ENCODE results near the gene IER2. TPM values are rescaled to one million over a fixed set of nuclear protein-coding genes. Genes with fewer than 3 reads are reported as not detected.

IER2 gene, protein sequence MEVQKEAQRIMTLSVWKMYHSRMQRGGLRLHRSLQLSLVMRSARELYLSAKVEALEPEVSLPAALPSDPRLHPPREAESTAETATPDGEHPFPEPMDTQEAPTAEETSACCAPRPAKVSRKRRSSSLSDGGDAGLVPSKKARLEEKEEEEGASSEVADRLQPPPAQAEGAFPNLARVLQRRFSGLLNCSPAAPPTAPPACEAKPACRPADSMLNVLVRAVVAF
- total RNA-seq = 100 to 1,000 TPM; 143 to 239 TPM
- polyA plus RNA-seq = 100 to 1,000 TPM in 1 of 2 donors, 10 to 100 TPM in 1; 39.7 to 269 TPM
- long read RNA-seq, donor 1, transcript IER2-203 (1 exons, 2,934 nt) = major isoform, 1,591 of 1,591 reads
- long read RNA-seq, donor 1, partial matches to known transcripts = 0 of 1,591 reads
- long read RNA-seq, donor 1, other reads (novel, unspliced or antisense) = 0 of 1,591 reads
- long read RNA-seq, donor 2, transcript IER2-203 (1 exons, 2,934 nt) = major isoform, 161 of 161 reads
- long read RNA-seq, donor 2, partial matches to known transcripts = 0 of 161 reads
- long read RNA-seq, donor 2, other reads (novel, unspliced or antisense) = 0 of 161 reads

- Histone ChIP-seq H3K9me3 (ENCODE audit: control insufficient read depth, low read length) (no peaks in the 10 kb centered on the region), H3K4me1 (ENCODE audit: control insufficient read depth in 1 of 2, insufficient read depth in 2 of 2, low read length in 2 of 2) (no peaks in the 10 kb centered on the region), H3K27me3 (ENCODE audit: control insufficient read depth in 1 of 2, insufficient read depth in 2 of 2, low read length in 1 of 2) (peaks cover 0 to 3% of the 10 kb centered on the region in 2 donors), H3K27ac (ENCODE audit: low read depth in 1 of 2, low read length in 2 of 2) (peak within 1 kb of the TSS; percentile 92 to 93), H3K36me3 (ENCODE audit: control insufficient read depth in 1 of 2, insufficient read depth in 2 of 2, low read length in 1 of 2) (no peaks in the 10 kb centered on the region), H3K4me3 (ENCODE audit: low read length in 2 of 2) (peak within 1 kb of the TSS; percentile 75 to 82)
- DNase-seq = peak; percentile 98 to 99
- ATAC-seq (ENCODE audit: low FRiP score) = peak; percentile 85
- intact Hi-C loops (cut with DNase I) = loop anchor here in 1 of 2 donors (2.0 to 5.0 kb wide), 3 partner anchors 34 to 692 kb away; partner anchors contain the start of genes JUNB and TRMT1
- 0 to 1% methylated on average over 46 to 51 of the region's 51 CpGs for WGBS, 2 donors
Measured at GRCh38 chr19:13150187-13150930, at the start of gene IER2, which contains the start of gene STX10. TSS of gene IER2 (plus strand) at chr19:13150411. CDS start at chr19:13153187, 2,776 bp downstream. TSS of gene STX10 (minus strand) at chr19:13150375. CDS start at chr19:13150173, 202 bp downstream.

GRCh38 chr19:13100841-13101589 is 49.2 kb upstream of the IER2 start:
- no peak overlapping the region for H3K4me3 ChIP-seq (ENCODE audit: low read length in 2 of 2)
- H3K4me1 ChIP-seq (ENCODE audit: control insufficient read depth in 1 of 2, insufficient read depth in 2 of 2, low read length in 2 of 2) = no peaks in the 10 kb centered on the region
- ATAC-seq (ENCODE audit: low FRiP score) = no peak
- H3K9me3 ChIP-seq (ENCODE audit: control insufficient read depth, low read length) = no peaks in the 10 kb centered on the region
- H3K27me3 ChIP-seq (ENCODE audit: control insufficient read depth in 1 of 2, insufficient read depth in 2 of 2, low read length in 1 of 2) = no peaks in the 10 kb centered on the region
- 68 to 69% methylated on average over 14 to 18 of the region's 18 CpGs for WGBS, 2 donors
- no peaks in the 10 kb centered on the region for H3K36me3 ChIP-seq (ENCODE audit: control insufficient read depth in 1 of 2, insufficient read depth in 2 of 2, low read length in 1 of 2)
- intact Hi-C loops (cut with DNase I) = no loop called here
- no peak for DNase-seq
- H3K27ac ChIP-seq (ENCODE audit: low read depth in 1 of 2, low read length in 2 of 2) = no peak overlapping the region

DNA sequence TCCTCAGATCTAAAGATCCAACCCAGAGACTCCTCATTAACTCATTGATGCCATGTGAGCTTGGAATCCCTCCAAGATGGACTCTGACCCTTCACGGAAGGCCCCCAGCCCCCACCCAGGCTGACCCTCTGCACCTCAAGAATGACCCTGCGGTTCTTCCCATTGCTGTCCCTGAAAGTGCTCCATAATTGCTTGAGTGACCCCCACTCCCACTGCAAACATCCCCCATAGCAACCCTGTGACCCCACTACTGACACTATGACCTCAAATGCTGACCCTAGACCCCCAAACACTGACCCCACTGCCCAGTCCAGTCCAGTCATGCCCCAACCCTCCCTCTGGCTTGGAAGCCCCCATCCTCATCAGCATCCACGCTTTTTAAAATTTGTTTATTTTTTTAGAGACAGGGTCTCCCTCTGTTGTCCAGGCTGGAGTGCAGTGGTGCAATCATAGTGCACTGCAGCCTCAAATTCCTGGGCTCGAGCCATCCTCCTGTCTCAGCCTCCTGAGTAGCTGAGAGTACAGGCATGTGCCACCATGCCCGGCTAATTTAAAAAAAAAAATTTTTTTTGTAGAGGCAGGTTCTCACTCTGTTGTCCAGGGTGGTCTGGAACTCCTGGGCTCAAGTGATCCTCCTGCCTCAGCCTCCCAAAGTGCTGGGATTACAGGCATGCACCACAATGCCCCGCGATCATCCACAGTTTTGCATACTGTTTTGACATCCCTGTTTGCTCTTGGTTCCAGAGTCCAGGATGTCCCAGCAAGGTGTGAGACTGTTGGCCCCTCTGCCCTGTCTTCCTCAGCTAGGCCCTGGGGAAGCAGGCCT is 48.4 kb upstream of the IER2 start:
- ATAC-seq (ENCODE audit: low FRiP score) = no peak
- Histone ChIP-seq H3K4me1 (ENCODE audit: control insufficient read depth in 1 of 2, insufficient read depth in 2 of 2, low read length in 2 of 2) (no peaks in the 10 kb centered on the region), H3K27me3 (ENCODE audit: control insufficient read depth in 1 of 2, insufficient read depth in 2 of 2, low read length in 1 of 2) (no peaks in the 10 kb centered on the region), H3K9me3 (ENCODE audit: control insufficient read depth, low read length) (no peaks in the 10 kb centered on the region), H3K36me3 (ENCODE audit: control insufficient read depth in 1 of 2, insufficient read depth in 2 of 2, low read length in 1 of 2) (no peaks in the 10 kb centered on the region), H3K4me3 (ENCODE audit: low read length in 2 of 2) (no peak overlapping the region), H3K27ac (ENCODE audit: low read depth in 1 of 2, low read length in 2 of 2) (no peak overlapping the region)
- intact Hi-C loops (cut with DNase I) = no loop called here
- WGBS, 2 donors = 57 to 61% methylated on average over 7 of the region's 7 CpGs
- DNase-seq = no peak

DNA sequence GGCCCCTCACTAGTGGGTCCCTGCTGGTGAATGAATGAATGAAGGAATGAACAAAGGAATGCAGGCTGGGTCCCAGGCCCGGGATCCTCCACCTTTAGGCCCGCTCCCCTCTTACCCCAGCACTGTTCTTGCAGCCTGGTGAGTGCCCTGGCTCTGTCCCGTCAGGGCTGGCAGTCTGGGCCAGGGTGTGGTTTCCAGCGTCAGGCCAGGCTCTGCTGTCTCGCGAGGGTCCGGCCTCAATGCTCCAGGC is 47.9 kb upstream of the IER2 start:
- H3K27me3 ChIP-seq (ENCODE audit: control insufficient read depth in 1 of 2, insufficient read depth in 2 of 2, low read length in 1 of 2) = no peaks in the 10 kb centered on the region
- H3K36me3 ChIP-seq (ENCODE audit: control insufficient read depth in 1 of 2, insufficient read depth in 2 of 2, low read length in 1 of 2) = no peaks in the 10 kb centered on the region
- WGBS, 2 donors = 1 to 2% methylated on average over 7 of the region's 7 CpGs
- H3K4me3 ChIP-seq (ENCODE audit: low read length in 2 of 2) = peak overlapping the region in 1 of 2 donors; percentile 21
- peak in 1 of 2 donors; percentile 86 for DNase-seq
- no peaks in the 10 kb centered on the region for H3K4me1 ChIP-seq (ENCODE audit: control insufficient read depth in 1 of 2, insufficient read depth in 2 of 2, low read length in 2 of 2)
- no peak for ATAC-seq (ENCODE audit: low FRiP score)
- H3K9me3 ChIP-seq (ENCODE audit: control insufficient read depth, low read length) = no peaks in the 10 kb centered on the region
- H3K27ac ChIP-seq (ENCODE audit: low read depth in 1 of 2, low read length in 2 of 2) = peak overlapping the region in 1 of 2 donors; percentile 49
- intact Hi-C loops (cut with DNase I) = no loop called here

GRCh38 chr19:13102666-13103580 is 47.3 kb upstream of the IER2 start, which contains the start of gene LYL1:
TSS of gene LYL1 (minus strand) at chr19:13102858. CDS start at chr19:13101171, 1,687 bp downstream.
- Histone ChIP-seq H3K27me3 (ENCODE audit: control insufficient read depth in 1 of 2, insufficient read depth in 2 of 2, low read length in 1 of 2) (no peaks in the 10 kb centered on the region), H3K9me3 (ENCODE audit: control insufficient read depth, low read length) (no peaks in the 10 kb centered on the region), H3K27ac (ENCODE audit: low read depth in 1 of 2, low read length in 2 of 2) (peak within 1 kb of the TSS in 1 of 2 donors; percentile 49), H3K4me3 (ENCODE audit: low read length in 2 of 2) (peak within 1 kb of the TSS in 1 of 2 donors; percentile 21), H3K4me1 (ENCODE audit: control insufficient read depth in 1 of 2, insufficient read depth in 2 of 2, low read length in 2 of 2) (no peaks in the 10 kb centered on the region), H3K36me3 (ENCODE audit: control insufficient read depth in 1 of 2, insufficient read depth in 2 of 2, low read length in 1 of 2) (no peaks in the 10 kb centered on the region)
- WGBS, 2 donors = 1 to 2% methylated on average over 40 to 47 of the region's 47 CpGs
- DNase-seq (peak; percentile 89 to 91), ATAC-seq (ENCODE audit: low FRiP score) (peak; percentile 74)
- intact Hi-C loops (cut with DNase I) = no loop called here

DNA sequence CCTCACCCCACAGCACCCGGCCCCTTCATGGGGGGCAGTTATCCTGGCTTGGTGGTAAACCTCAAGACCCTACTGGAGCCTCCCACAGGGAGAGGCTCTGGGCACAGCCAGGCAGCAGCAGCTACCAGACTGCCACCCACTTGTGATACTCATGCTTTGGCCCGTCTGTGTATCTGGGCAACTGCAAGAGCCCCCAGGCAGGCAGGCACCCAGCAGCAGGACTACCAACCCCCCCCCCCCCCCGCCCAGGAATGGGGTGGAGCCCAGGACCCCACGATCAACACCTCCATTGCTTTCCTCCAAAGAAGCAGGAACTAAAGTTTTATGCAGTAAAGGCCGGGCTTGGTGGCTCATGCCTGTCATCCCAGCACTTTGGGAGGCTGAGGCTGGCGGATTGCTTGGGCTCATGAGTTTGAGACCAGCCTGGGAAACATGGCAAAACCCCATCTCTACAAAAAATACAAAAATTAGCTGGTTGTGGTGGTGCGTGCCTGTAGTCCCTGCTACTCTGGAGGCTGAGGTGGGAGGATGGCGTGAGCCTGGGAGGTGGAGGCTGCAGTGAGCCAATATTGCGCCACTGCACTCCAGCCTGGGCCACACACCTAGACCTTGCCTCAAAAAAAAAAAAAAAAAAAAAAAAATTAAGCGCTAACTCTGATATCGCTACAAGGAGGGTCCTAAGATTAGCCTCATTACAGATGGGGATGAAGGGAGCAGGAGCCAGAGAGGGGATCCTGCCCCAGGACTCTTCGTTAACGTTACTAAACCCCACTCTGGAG is 46.4 kb upstream of the IER2 start:
- intact Hi-C loops (cut with DNase I) = no loop called here
- WGBS, 2 donors = 75 to 76% methylated on average over 11 to 13 of the region's 13 CpGs
- no peaks in the 10 kb centered on the region for H3K27me3 ChIP-seq (ENCODE audit: control insufficient read depth in 1 of 2, insufficient read depth in 2 of 2, low read length in 1 of 2)
- peak overlapping the region in 1 of 2 donors; percentile 11 for H3K27ac ChIP-seq (ENCODE audit: low read depth in 1 of 2, low read length in 2 of 2)
- H3K4me1 ChIP-seq (ENCODE audit: control insufficient read depth in 1 of 2, insufficient read depth in 2 of 2, low read length in 2 of 2) = no peaks in the 10 kb centered on the region
- DNase-seq (no peak), ATAC-seq (ENCODE audit: low FRiP score) (no peak)
- H3K4me3 ChIP-seq (ENCODE audit: low read length in 2 of 2) = no peak overlapping the region
- H3K9me3 ChIP-seq (ENCODE audit: control insufficient read depth, low read length) = no peaks in the 10 kb centered on the region
- H3K36me3 ChIP-seq (ENCODE audit: control insufficient read depth in 1 of 2, insufficient read depth in 2 of 2, low read length in 1 of 2) = no peaks in the 10 kb centered on the region

GRCh38 chr19:13104360-13104847 is 45.8 kb upstream of the IER2 start:
- H3K4me3 ChIP-seq (ENCODE audit: low read length in 2 of 2) = no peak overlapping the region
- H3K27me3 ChIP-seq (ENCODE audit: control insufficient read depth in 1 of 2, insufficient read depth in 2 of 2, low read length in 1 of 2) = no peaks in the 10 kb centered on the region

More at GRCh38 chr19:13104360-13104847, 45.8 kb upstream of the IER2 start:
- Histone ChIP-seq H3K36me3 (ENCODE audit: control insufficient read depth in 1 of 2, insufficient read depth in 2 of 2, low read length in 1 of 2) (no peaks in the 10 kb centered on the region), H3K27ac (ENCODE audit: low read depth in 1 of 2, low read length in 2 of 2) (no peak overlapping the region), H3K4me1 (ENCODE audit: control insufficient read depth in 1 of 2, insufficient read depth in 2 of 2, low read length in 2 of 2) (no peaks in the 10 kb centered on the region), H3K9me3 (ENCODE audit: control insufficient read depth, low read length) (no peaks in the 10 kb centered on the region)
- intact Hi-C loops (cut with DNase I) = no loop called here
- 34 to 36% methylated on average over 27 to 33 of the region's 33 CpGs for WGBS, 2 donors
- peak; percentile 81 to 88 for DNase-seq
- ATAC-seq (ENCODE audit: low FRiP score) = peak; percentile 23

All from aorta (tissue), 5 donors.